ENCODE data around the gene ABCC5. TPM values are rescaled to one million over a fixed set of nuclear protein-coding genes. Genes with fewer than 3 reads are reported as not detected.

ABCC5 gene
- total RNA-seq, 4 donors from 2014 or later, result 15.9 to 46.0 (median 23.3) TPM

- no peaks in the 10 kb centered on the region for H3K4me1 ChIP-seq
- intact Hi-C loops (cut with DNase I; ENCODE audit: low total_unique reads), result no loop called here
- H3K27ac ChIP-seq, result no peak overlapping the region
- H3K4me3 ChIP-seq, result no peak overlapping the region
- DNase-seq, result no peak
- H3K9me3 ChIP-seq, result no peaks in the 10 kb centered on the region
- H3K27me3 ChIP-seq, result no peaks in the 10 kb centered on the region
- H3K36me3 ChIP-seq, result no peaks in the 10 kb centered on the region
- TF ChIP-seq, protein P1, sequence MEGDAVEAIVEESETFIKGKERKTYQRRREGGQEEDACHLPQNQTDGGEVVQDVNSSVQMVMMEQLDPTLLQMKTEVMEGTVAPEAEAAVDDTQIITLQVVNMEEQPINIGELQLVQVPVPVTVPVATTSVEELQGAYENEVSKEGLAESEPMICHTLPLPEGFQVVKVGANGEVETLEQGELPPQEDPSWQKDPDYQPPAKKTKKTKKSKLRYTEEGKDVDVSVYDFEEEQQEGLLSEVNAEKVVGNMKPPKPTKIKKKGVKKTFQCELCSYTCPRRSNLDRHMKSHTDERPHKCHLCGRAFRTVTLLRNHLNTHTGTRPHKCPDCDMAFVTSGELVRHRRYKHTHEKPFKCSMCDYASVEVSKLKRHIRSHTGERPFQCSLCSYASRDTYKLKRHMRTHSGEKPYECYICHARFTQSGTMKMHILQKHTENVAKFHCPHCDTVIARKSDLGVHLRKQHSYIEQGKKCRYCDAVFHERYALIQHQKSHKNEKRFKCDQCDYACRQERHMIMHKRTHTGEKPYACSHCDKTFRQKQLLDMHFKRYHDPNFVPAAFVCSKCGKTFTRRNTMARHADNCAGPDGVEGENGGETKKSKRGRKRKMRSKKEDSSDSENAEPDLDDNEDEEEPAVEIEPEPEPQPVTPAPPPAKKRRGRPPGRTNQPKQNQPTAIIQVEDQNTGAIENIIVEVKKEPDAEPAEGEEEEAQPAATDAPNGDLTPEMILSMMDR (IDR thresholded peaks at IDR 0.05), result no peak
- no peak for TF ChIP-seq POLR2A (IDR thresholded peaks at IDR 0.05)
Observed at GRCh38 chr3:183981990-183982644, 35.6 kb downstream of the ABCC5 start.

DNA sequence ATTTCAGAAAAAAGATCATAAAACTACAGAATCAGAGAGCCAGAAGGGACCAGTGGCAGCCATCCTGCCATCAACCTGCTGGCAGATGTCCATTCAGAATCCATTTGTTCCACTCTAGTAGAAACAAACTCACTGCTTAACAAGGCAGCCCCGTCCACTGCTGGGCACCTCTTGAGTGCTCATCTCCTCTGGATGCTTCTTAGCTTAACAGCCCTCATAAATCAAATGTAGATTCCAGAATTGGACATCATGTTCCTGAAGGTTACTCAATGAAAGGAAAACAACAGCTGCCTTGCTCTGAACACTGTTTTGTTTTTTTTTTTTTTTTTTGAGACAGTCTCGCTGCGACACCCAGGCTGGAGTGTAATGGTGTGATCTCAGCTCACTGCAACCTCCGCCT is 37.3 kb downstream of the ABCC5 start:
- no peaks in the 10 kb centered on the region for H3K4me1 ChIP-seq
- TF ChIP-seq, protein P1 (IDR thresholded peaks at IDR 0.05), result no peak
- H3K4me3 ChIP-seq, result no peak overlapping the region
- H3K9me3 ChIP-seq, result no peaks in the 10 kb centered on the region
- no peaks in the 10 kb centered on the region for H3K36me3 ChIP-seq
- H3K27me3 ChIP-seq, result no peaks in the 10 kb centered on the region
- peak in 1 of 2 donors; percentile 43 for DNase-seq
- H3K27ac ChIP-seq, result peak overlapping the region; percentile 15 to 51
- intact Hi-C loops (cut with DNase I; ENCODE audit: low total_unique reads), result no loop called here

- H3K27ac ChIP-seq, result no peak overlapping the region
- DNase-seq, result no peak
- H3K4me1 ChIP-seq, result no peaks in the 10 kb centered on the region
- H3K36me3 ChIP-seq, result no peaks in the 10 kb centered on the region
- TF ChIP-seq, protein P1 (IDR thresholded peaks at IDR 0.05), result no peak
- H3K27me3 ChIP-seq, result no peaks in the 10 kb centered on the region
- intact Hi-C loops (cut with DNase I; ENCODE audit: low total_unique reads), result no loop called here
- H3K4me3 ChIP-seq, result no peak overlapping the region
- no peaks in the 10 kb centered on the region for H3K9me3 ChIP-seq
Observed at GRCh38 chr3:183975981-183976662, 41.6 kb downstream of the ABCC5 start.

GRCh38 chr3:183968666-183969245 is 48.9 kb downstream of the ABCC5 start:
- H3K36me3 ChIP-seq, result no peaks in the 10 kb centered on the region
- no peaks in the 10 kb centered on the region for H3K4me1 ChIP-seq
- no peak for DNase-seq
- no peaks in the 10 kb centered on the region for H3K27me3 ChIP-seq
- intact Hi-C loops (cut with DNase I; ENCODE audit: low total_unique reads), result no loop called here
- no peak overlapping the region for H3K4me3 ChIP-seq
- no peak overlapping the region for H3K27ac ChIP-seq
- H3K9me3 ChIP-seq, result no peaks in the 10 kb centered on the region
- TF ChIP-seq, protein P1 (IDR thresholded peaks at IDR 0.05), result no peak
- TF ChIP-seq POLR2A (IDR thresholded peaks at IDR 0.05), result no peak

- H3K4me3 ChIP-seq, result no peak overlapping the region
- DNase-seq, result no peak
- no peaks in the 10 kb centered on the region for H3K36me3 ChIP-seq
- H3K27ac ChIP-seq, result no peak overlapping the region
- no peaks in the 10 kb centered on the region for H3K9me3 ChIP-seq
- no peaks in the 10 kb centered on the region for H3K27me3 ChIP-seq
- H3K4me1 ChIP-seq, result no peaks in the 10 kb centered on the region
- intact Hi-C loops (cut with DNase I; ENCODE audit: low total_unique reads), result no loop called here
- TF ChIP-seq, protein P1 (IDR thresholded peaks at IDR 0.05), result no peak
- TF ChIP-seq POLR2A (IDR thresholded peaks at IDR 0.05), result no peak
Observed at GRCh38 chr3:183967693-183968092, 50.0 kb downstream of the ABCC5 start.

Measured in uterus (tissue), 4 donors.